UCSD-AML1 (cell line): ENCODE data around the gene WDR18.

Source experiments
- DNase-seq: peaks from one replicate; lab custom pipeline; 2025; ENCODE audit not compliant: unreplicated experiment; lab: John Stamatoyannopoulos, UW

WDR18 gene

DNA sequence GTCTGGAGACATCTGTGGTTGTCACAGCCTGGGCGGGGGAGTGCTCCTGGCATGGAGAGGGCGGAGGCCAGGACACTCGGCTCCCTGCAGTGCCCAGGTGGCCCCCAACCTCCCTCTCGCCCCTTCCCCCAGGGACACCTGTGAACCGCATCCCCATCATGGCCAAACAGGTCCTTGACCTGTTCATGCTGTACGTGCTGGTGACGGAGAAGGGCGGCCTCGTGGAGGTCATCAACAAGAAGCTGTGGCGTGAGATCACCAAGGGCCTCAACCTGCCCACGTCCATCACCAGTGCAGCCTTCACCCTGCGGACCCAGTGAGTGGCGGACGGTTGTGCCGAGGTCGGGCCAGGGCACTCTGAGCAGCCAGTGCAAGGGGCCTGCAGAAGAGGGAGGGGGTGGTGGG, 20.0 kb upstream of the WDR18 start:
- no peak for DNase-seq

DNA sequence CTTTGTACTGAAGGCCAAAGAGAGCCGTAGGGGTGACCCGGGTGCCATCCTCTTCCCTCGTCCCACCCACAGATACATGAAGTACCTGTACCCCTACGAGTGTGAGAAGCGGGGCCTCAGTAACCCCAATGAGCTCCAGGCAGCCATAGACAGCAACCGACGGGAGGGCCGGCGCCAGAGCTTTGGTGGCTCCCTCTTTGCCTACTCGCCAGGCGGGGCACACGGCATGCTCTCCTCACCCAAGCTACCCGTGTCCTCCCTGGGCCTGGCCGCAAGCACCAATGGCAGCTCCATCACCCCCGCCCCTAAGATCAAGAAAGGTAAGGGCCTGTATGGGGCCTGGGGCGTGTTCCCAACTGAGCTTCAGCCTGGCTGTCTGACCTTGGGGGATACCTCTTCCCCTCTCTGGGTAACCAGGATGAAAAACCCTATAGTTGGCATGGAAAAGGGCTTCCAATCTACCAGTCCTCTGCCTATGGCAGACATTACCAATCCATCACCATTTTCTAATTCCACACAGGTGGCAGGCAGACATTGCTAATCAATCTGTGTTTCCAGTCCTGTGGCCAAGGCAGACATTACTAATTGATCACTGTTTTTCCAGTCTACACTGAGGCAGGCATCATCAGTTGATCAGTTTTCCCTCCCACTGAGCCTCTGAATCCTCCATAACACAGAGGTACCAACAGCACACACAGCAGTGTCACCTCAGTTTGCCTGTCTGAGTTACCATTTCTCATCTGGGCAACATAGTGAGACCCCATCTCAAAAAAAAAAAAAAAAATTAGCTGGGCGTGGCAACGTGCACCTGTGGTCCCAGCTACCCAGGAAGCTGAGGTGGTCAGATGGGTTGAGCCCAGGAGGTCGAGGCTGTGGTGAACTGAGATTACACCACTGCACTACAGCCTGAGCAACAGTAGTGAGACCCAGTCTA, 19.1 kb upstream of the WDR18 start:
- DNase-seq = no peak

DNA sequence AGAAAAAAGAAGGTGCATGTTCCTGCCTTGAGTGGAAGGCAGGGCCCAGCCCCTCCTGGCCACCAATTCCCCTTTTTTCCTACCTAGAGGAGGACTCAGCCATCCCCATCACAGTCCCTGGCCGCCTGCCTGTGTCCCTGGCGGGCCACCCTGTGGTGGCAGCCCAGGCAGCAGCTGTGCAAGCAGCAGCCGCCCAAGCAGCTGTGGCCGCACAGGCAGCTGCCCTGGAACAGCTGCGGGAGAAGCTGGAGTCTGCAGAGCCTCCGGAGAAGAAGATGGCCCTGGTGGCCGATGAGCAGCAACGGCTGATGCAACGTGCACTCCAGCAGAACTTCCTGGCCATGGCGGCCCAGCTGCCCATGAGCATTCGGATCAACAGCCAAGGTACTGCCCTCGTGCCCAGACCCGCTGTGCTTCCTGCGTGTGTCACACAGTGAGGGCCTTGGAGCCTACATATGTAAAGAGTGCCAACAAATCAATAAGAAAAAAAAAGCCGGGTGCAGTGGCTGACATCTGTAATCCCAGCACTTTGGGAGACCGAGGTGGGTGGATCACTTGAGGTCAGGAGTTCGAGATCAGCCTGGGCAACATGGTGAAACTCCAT, 17.6 kb upstream of the WDR18 start:
- no peak for DNase-seq

DNA sequence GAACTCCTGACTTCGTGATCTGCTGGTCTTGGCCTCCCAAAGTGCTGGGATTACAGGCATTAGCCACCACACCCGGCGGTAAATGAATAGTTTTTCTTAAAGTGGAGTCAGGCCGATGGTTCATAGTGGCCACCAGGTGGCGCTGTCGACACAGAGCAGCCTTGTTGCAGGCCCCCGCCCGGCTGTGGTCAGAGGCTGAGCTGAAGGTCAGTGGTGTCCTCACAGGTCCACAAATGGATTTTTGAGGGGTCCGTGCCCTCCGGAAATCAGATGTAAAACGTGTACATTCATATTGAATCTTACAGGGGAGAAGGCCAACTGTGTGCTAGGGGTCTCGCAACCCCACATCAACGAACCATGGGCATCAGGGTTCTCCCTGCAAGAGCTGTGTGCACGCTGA, 13.4 kb upstream of the WDR18 start:
- peak; percentile 17 for DNase-seq

DNA sequence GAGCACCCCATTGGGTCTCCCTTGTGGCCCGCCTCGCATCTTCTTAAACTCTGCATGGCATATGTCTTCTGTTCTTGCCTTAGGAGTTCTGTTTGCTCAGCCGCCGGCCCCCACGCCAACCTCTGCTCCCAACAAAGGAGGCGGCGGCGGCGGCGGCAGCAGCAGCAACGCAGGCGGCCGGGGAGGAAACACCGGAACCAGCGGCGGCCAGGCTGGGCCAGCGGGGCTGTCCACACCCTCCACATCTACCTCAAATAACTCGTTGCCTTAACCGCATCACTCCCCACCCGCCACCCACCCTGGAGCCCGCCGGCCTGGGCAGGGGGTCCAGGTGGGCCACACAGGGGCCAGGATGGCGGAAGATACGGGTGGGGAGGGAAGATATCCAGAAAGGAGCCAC, 12.3 kb upstream of the WDR18 start:
- DNase-seq = no peak

DNA sequence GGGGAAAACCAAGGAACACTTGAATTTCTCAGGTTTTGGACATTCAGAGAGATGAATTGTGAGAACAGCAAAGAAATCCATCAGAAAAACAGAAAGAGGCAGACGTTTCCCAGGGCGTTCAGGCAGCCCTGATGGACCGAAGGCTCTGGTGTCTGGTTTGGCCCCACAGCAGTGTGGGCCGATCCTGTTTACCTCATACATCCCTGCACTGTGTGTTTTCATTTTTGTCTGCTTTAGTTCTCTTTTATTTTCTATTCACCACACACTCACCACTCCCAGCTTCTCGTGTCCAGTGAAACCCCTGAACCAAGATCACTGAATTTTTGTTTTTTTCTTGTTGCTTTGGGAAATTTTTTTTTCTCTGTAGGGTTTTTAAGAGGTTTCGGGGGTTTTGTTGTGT, 11.9 kb upstream of the WDR18 start:
- no peak for DNase-seq

DNA sequence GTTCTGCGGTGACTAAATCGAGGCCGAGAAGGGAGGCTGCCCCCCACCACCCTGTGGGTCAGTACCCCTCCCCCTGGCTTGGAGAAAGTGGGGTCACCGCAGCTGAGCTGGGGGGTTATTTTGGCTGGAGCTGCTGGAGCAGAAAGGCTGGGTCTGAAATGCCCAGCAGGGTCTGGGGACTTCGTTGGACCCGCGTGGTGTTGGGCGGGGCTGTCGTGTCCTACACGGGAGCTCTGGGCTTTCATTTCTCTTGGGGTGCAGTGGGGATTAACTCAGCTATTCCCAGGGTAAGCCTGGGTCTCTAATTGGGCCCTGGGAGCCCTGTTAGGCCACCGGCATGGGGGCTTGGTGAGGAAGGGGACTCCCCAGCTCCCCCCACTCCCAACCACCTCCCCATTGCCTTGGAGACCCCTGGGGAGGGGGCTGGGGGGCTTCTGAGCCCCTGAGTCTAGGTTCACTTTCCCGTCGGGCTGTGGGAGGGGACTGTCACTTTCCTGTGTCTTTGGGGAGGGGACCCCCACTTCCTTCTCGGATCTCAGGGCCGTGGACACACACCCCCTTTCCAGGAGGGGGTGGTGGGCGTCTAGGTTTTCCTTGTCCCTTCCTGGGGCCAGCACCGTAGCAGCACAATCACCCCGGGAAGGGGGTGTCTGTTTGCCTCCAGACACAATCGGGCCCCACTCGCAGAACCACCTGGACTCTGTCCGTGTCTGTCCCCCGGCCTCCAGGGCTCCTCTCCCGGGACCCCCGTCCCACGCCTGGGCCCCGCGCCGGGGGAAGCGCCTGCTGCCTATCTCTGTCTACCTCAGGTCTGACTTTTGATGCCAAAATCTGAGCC, 10.2 kb upstream of the WDR18 start:
- no peak for DNase-seq

DNA sequence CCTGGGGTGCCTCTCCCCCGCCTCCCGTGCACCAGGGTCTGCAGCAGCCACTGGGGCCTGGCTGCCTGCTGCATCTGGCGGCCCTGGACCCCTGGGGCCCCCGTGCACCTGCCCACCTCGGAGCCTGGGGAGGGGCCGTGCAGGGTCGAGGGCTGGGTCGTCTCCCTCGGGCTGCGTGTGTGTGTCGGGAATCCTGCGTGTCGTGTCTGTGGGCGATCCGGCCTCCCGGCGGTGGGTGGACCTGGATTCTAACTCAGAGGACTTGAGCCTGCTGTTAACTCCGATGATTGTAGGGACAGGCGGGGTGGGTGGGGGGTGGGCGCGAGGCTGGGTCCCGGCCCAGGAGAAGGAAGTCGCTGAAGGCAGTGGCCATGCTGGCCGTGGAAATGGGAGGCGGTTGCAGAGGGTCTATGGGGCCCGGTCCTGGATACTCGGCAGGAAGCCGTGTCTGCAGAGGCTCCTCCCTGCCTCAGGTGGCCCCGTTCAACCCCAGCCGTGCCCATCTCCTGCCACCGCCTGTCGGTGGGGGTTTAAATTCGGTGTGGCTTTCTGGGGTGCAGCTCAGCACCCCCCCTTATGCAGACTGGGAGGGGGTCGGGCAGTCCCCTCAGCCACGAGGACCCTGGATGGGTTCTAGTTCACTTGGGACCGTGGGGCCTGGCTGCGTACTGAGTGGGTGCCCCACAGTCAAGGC, 9.4 kb upstream of the WDR18 start:
- DNase-seq = no peak

DNA sequence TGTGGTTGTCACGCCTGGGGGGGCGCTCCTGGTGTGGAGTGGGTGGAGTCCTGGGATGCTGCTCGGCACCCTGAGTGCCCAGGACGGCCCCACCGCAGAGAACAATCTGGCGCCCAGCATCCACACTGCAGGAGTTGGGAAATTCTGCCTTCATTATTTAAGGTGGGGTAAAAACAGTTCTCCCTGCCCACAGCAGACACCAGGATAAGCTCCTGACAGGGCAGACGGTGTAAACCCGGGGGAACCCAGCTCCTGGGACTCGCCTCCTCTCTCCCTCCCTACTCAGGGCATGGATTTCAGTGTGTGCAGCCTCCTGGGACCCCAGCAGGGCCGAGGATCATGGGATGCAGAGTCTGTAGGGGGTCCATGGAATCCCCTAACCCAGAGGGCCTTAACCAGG, 7.7 kb upstream of the WDR18 start:
- no peak for DNase-seq

DNA sequence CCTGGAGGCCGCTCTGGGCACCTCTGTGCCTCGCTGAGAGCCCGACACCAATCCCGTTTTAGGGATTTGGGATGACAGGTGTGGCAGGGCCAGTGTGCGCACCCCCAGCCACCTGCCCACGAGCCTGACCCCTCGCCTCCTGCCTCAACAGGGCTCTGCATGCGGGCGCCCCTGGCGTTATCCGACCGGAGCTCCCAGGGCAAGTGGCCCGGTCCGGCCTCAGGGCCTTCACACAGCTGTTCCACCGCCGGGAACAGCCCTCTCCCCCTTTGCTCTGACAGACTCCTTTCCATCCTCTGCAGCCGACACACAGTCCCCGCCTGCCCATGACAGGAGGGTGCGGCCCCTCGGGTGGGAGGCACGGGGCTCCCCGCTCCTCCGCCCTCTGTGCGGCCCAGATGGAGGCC, 7.1 kb upstream of the WDR18 start:
- DNase-seq = no peak

DNA sequence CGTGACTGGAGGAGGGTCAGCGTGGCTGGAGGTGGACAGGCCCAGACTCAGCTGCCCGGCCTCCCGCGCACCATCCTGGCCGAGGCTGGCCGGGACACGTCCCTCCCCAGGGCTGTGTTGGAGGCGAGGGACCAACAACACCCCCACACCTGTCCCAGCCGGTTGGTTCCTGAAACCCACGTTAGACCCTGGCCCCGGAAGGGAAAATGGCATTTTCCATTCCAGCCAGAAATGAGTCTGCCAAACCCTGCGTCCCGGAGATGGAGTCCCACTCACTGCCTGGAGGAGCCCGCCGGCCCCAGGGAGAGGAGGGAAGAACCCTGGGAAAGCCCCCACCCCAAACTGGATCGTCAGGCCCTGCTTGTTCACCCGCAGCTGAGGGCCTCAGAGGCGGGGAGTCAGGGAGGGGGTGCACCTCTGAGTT, 4.8 kb upstream of the WDR18 start:
- no peak for DNase-seq

DNA sequence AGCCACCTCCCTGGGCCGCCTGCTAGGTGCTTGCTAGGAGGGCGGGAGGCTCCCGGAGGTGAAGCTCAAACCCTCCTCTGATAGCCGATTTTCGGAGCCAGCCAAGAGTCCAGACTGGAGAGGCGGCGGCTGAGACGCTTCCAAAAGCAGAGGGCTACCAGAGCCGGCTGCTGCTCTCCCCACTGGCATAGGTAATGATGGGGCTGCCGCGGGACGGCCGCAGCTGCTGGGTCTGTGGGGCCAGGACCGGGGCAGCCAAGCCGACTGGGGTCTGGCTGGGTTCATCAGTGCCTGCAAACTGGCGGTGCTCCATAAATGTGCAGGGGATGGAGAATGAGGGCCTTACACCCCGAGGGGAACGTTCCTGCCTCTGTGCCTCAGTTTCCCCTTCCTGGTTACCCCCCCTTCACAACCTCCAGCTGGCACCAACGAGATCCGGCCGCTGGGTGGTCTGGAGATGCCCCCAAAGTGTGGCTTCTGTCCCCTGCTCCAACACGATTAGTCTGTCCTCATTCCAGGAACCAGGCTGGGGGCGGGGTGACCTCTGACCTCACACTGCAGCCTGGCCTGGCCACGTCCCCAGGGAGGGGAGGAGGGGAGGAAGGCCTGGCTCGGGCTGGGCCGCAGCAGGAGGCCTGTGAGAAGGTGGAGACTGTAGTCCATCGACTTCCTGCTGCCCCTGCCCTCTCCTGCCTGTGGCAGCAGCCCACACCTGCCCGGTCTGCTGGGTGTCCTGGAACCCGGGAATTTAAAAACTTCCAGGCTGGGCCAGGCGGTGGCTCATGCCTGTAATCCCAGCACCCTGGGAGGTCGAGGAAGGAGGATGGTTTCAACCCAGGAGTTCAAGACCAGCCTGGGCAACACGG, 3.8 kb upstream of the WDR18 start:
- no peak for DNase-seq

DNA sequence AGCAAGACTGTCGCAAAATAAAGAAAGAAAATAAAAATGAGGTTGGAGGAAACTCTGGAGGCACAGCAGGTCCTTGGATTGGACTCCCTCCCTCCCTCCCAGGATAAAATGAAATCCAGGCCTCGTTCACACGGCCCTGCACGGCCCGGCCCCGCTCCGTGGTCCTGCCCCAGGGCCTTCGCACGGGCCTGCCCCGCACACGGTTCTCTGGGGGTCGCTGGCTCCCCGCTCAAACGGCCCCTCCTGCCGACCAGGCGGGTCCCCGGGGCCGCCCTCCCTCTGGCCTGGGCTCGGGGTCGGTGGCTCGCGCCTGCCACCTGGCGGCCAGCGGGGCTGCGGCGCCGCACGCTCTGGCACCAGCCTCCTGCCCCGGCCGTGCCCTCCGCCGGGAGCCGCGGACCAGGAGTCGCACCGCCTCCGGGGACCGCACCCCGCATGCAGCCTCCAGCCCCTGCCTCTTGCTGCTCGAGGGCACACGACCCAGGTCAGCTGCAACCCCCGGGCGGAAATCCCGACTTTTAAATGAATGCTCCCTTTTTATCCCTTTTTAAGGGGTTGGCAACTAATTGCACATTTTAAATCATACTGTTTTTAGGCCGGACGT, 1.5 kb upstream of the WDR18 start:
- DNase-seq = peak; percentile 81

DNA sequence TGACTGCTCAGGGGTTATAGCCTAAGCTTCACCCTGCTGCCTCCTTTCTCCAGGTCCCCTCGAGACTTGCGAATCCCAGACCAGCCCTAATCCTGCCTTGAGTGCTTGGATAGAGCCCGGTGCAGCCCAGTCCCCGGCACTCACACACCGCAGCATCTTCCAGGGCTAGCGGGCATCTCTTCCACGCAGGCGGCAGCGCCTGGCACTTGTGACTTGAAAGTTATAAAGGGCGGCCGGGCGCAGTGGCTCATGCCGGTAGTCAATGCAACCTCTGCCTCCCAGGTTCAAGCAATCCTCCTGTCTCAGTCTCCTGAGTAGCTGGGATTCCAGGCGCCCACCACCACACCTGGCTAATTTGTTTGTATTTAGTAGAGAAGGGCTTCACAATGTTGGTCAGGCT, 1.9 kb downstream of the WDR18 start:
- no peak for DNase-seq

DNA sequence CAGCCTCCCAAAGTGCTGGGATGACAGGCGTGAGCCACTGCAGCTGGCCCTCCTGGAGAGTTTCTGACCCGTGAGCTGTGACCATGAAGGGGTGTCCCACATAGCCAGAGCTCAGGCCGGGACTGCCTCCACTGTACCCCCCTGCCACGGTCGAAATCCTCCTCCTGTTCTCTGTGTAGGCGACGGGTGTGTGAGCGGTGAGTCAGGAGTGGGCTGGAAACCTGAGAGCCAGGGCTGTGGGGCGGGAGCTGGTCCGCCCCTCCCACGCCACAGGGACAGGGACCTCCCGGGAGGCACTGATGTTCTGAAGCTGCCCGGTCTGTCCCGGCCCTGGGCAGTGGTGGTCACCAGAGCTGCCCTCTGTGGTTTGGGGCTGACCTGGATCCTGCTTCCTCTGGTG, 3.9 kb downstream of the WDR18 start:
- no peak for DNase-seq

DNA sequence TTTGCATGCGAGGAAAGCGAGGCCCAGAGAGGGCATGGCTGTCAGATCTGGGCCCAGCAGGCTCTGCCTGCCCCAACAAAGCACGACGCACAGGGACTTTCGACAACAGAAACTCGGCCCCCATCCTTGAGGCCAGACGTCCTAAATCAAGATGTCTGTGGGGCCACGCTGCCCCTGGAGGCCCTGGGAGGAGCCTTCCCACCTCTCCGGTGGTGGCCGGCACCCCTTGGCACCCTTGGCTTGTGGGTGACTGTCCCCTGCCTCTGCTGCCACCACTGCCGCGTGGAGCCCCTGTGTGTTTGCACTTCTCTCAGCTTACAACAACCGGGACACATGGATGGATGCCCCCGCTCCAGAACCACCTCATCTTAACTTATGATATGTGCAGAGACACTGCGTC, 4.4 kb downstream of the WDR18 start:
- DNase-seq = no peak

DNA sequence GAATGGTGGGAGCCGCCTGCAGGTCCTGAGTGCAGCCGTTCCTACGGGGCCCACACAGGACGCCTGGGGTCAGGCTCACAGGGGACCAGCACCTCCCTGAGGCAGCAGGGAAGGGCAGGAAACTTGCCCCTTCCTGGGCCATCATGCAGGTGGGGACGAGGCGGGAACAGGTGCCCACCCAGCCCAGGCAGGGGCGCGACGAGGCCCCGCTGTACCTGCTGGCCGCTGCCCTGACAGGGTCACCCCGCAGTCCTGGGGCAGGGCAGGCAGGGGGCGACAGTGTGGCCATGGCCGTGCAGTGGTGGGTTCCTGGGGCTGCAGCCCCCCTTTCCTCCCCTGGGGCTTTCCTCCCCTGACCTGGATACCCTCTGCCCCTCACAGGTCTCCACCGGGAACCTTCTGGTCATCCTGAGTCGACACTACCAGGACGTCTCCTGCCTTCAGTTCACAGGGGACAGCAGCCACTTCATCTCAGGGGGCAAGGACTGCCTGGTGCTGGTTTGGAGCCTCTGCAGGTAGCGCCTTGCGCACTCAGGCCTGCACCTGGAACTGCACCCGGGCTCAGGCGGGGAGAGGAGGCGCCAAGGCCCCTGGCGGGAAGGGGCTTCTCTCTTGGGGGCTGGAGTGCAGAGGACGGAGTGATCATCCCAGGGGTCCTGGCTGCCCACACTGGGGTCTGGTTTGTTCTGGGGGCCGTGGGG, 5.4 kb downstream of the WDR18 start:
- DNase-seq = no peak

DNA sequence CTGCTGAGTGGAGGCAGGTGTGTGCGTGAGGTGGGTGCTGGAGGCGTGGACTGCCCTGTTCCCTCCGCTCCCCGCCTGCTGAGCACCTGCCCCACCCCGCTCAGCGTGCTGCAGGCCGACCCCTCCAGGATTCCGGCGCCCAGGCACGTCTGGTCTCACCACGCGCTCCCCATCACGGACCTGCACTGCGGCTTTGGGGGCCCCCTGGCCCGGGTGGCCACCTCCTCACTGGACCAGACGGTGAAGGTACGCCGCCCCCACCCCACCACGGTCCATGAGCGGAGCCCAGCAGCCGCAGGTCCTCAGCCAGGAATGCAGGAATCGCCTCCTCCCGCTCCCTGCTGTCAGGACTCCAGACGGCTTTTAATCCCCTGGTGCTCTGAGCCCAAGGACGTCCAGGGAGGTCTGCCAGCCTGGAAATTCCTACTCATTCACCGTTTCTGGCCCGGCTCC, 6.0 kb downstream of the WDR18 start:
- DNase-seq = no peak

DNA sequence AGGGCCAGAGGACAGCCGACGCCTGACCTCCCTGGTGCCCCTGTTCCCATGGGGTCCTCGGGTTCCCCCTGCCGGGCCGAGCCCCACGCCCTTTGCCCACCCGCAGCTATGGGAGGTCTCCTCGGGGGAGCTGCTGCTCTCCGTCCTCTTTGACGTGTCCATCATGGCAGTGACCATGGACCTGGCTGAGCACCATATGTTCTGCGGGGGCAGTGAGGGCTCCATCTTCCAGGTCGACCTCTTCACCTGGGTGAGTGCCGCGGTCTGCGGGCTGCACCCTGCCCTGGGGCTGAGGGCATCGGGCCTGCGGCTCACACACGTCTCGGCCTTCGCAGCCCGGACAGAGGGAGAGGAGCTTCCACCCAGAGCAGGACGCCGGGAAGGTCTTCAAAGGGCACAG, 6.6 kb downstream of the WDR18 start:
- DNase-seq = no peak
